Activated T-cell treated with anti-CD3 and anti-CD28 coated beads, Interleukin-2, amount 50 U/mL, for 1 hour (primary cell): Measurements from ENCODE around the gene SMC6.

ENCODE experiments used
- DNase-seq: peaks from one replicate; pipeline ENCODE4 v3.0.0-alpha.2; 2020

The SMC6 gene

GRCh38 chr2:17763641-17764333 lies 10.2 kb upstream of the SMC6 start:
- DNase-seq = no peak

- no peak for DNase-seq
Observed at GRCh38 chr2:17762451-17762850, 8.8 kb upstream of the SMC6 start.

- no peak for DNase-seq
Observed at GRCh38 chr2:17759805-17760204, 6.2 kb upstream of the SMC6 start.

- no peak for DNase-seq
Observed at GRCh38 chr2:17758118-17758517, 4.5 kb upstream of the SMC6 start.

GRCh38 chr2:17757321-17757720 lies 3.7 kb upstream of the SMC6 start:
- no peak for DNase-seq

GRCh38 chr2:17756668-17757067 lies 3.1 kb upstream of the SMC6 start:
- no peak for DNase-seq

- DNase-seq = no peak
Observed at GRCh38 chr2:17754773-17755425, 1.3 kb upstream of the SMC6 start.

GRCh38 chr2:17752892-17753802 lies 463 bp downstream of the SMC6 start:
- DNase-seq = no peak

- no peak for DNase-seq
Observed at GRCh38 chr2:17752246-17752645, 1.4 kb downstream of the SMC6 start.

- DNase-seq = no peak
Observed at GRCh38 chr2:17749753-17750438, 3.7 kb downstream of the SMC6 start.

- no peak for DNase-seq
Observed at GRCh38 chr2:17748745-17749144, 4.9 kb downstream of the SMC6 start.

- DNase-seq = no peak
Observed at GRCh38 chr2:17747684-17748452, 5.7 kb downstream of the SMC6 start.

GRCh38 chr2:17740203-17740602 lies 13.4 kb downstream of the SMC6 start:
- DNase-seq = no peak

- no peak for DNase-seq
Observed at GRCh38 chr2:17736989-17737388, 16.6 kb downstream of the SMC6 start.

GRCh38 chr2:17735864-17736263 lies 17.7 kb downstream of the SMC6 start:
- DNase-seq = no peak

GRCh38 chr2:17733599-17733998 lies 20.0 kb downstream of the SMC6 start:
- no peak for DNase-seq

- DNase-seq = no peak
Observed at GRCh38 chr2:17729880-17730279, 23.7 kb downstream of the SMC6 start.

GRCh38 chr2:17728210-17728609 lies 25.4 kb downstream of the SMC6 start:
- no peak for DNase-seq

- DNase-seq = no peak
Observed at GRCh38 chr2:17719562-17720371, 33.8 kb downstream of the SMC6 start.

- DNase-seq = no peak
Observed at GRCh38 chr2:17718689-17719088, 34.9 kb downstream of the SMC6 start.

- DNase-seq = no peak
Observed at GRCh38 chr2:17717666-17718065, 35.9 kb downstream of the SMC6 start.
